ENCODE results near the gene CCDC18. TPM values are rescaled to one million over a fixed set of nuclear protein-coding genes. Genes with fewer than 3 reads are reported as not detected.
A peak's percentile ranks its signal among the peaks of the same experiment; 100 is the strongest.

The CCDC18 gene
- total RNA-seq, 1 donor from 2014 or later: 5.4 TPM

DNA sequence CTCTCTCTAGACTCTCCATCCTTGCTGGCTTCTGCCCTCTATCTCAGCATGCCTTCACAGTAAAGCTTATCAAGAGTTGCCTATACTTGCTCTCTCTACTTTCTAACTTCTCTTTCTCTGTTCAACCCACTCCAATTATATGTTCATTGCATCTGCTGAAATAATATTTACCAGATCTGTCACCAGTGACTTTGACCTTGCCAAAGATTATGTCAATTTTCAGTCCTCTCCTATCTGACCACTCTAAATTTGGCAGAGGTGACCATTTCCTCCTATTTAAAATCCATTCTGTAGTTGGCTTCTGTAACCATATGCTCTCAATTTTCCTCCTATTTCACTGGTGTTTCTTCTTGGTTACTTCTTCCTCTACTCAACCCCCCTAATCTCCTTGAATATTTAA, 126.4 kb downstream of the CCDC18 start:
- DNase-seq (ENCODE audit: low read depth in 2 of 2): peak in 1 of 2 donors; percentile 70

DNA sequence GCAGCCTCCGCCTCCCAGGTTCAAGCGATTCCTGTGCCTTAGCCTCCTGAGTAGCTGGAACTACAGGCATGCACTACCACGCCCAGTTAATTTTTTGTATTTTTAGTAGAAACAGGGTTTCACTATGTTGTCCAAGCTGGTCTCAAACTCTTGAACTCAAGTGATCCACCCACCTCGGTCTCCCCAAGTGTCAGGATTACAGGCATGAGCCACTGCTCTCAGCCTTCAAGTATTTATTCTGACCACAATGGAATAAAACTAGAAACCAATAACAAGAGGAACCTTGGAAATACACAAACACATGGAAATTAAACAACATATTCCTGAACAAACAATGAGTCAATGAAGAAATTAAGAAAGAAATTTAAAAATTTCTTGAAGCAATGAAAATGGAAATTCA, 132.5 kb downstream of the CCDC18 start:
- DNase-seq (ENCODE audit: low read depth in 2 of 2): no peak

DNA sequence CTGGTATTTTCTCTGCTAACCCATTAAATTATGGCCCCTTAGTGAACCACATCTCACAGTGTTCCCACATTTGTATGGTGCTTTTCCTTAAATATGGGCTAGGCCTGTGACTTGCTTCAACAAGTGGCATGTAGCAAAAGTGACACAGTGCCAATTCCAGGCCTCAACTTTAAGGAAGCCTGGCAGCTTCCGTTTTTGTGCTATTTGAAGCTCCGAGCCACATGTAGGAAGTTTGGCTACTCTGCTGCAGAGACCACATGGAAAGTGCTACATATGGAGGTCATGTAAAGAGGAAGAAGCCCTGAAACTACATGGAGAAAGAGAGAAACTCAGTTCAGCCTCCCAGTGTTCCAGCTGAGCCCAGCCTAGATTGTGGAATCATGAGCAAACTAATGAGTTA, 136.7 kb downstream of the CCDC18 start:
- DNase-seq (ENCODE audit: low read depth in 2 of 2): peak; percentile 2 to 4

DNA sequence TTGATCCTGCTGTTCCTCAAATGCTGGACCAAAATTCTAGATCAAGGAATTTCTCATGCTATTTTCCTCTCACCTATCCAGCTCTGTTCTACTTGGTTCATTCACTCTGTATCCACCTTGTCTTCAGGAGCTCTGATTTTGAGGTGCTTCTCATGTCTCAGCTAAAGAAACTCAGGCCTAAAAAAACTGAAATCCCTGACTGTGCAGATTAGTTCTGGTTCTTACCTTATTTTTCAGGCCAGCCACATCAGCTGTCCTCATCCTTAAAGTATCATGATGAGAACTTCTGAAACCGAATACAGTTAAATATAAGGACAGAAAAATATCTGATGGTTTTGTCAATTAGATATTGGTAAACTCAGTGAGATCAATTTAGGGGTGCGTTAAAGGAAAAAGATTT, 137.4 kb downstream of the CCDC18 start:
- DNase-seq (ENCODE audit: low read depth in 2 of 2): no peak

DNA sequence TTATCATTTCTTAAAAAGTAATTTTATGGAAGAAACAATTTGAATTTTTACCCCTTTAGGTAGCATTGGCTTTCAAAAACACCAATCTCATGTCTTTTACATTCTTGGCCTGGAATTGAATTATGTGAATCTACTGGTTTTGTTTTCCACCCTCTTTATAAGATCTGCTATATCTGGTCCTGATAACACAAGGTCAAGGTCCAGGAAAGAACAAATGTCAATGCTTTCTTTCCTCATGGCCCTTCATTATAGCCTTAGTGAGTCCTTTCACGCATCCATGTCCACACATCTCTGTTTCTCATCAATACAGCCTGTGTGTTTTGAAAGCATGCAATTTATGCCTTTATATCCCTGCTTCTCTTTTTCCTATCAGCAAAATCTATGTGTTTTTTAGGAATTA, 141.2 kb downstream of the CCDC18 start:
- no peak for DNase-seq (ENCODE audit: low read depth in 2 of 2)

DNA sequence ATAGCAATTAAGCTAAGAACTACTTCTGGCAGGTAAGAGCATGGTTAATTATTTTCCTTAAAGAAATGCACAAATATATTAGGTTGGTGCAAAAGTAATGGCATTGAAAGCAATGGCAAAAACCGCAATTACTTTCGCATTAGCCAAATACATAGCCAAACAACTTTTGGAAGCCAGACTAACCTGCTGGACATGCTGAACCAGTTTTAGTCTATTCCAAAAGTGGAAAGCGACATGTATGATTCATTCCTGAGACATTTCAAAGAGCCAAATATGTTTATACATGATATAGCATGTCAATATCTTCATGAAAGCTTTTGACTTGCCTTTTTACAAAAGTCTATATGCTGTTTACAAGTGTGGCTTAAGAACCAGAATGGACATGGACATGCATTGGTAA, 141.8 kb downstream of the CCDC18 start:
- no peak for DNase-seq (ENCODE audit: low read depth in 2 of 2)

DNA sequence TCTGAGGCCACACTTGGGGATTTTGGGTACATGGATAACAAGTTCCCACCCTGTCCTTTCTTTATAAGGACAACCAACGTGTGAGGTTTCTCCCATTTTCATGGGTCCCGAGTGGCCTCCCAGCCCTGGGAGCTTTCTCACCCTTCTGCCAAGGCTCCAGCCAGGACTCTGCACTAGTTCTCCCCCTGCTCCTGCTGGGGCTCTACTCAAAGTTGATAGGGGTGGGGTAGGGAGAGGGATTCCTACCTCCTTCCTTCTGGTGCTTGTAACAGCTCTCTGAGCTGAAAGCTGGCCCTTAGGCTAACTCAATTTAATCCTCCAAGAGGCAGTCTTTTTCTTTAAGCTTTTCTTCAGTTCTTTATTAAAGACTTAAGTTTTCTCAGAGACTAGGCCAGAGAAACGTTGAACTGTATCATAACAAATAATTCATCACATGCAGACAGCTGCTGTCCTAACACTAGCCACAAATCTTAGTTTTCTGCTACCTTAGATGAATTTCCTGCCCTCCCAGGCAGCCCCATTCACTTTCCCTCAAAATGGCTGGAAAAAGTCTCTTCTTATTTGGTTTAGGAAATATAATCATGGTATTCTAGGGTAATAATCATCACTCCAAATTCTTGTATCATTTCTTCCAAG, 142.8 kb downstream of the CCDC18 start:
- DNase-seq (ENCODE audit: low read depth in 2 of 2): no peak

DNA sequence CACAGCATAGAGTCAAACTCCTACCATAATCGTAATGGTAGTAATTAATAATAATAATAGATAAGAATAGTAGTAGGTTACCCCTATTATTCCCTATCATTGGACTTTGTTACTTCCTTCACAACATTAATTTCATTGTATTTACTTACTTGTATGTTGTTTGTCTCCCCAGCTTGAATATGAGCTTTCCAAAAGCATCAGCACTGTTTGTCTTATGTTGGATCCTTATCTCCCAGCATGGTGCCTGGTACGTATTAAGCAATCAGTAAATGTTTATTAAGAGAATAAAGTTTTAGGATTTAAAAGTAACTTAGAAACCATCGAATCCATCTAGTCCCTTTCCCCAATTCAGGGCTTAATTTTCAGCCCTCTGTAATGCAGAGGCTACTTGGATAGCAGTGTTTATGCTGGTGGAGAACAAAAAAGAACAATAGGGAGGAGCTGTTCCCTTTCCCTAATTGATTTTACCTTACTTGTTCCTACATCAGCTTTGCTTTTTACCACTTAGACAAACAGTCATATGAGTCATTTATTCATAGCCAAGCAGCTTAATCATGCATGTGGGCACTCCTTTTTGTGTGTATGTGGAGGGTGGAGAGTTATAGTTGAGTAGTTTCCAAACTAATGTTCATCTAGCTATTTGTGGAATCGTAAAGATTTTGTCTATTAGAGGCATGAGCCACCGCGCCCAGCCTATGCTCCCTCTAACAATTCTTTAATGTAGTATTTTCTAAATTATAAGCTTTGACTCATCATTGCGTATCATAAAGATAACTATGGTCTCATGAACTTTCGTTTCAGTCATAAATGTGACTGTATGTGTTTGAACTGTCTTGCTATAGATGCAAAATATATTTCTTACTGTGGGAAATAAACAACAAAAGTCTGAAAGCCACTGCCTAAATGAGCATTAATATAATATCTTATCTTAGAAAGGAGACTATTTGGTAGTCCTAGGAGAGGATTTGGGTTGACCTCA, 144.3 kb downstream of the CCDC18 start:
- peak in 1 of 2 donors; percentile 43 for DNase-seq (ENCODE audit: low read depth in 2 of 2)

Other genes starting within 250 kb of the CCDC18 start
- 0.20 and 0.22 TPM in 2 replicates for gene DIPK1A, start 219.3 kb upstream of the CCDC18 start, total RNA-seq
- 22.6 and 27.0 TPM in 2 replicates for gene MTF2, start 101.4 kb upstream of the CCDC18 start, total RNA-seq
- gene TMED5, start 311 bp upstream of the CCDC18 start, total RNA-seq: 37.5 and 44.8 TPM in 2 replicates
- 8.3 and 14.5 TPM in 2 replicates for gene DR1, start 165.2 kb downstream of the CCDC18 start, total RNA-seq